UCSD-AML1 (cell line): ENCODE data around the gene CASQ2.
A peak's percentile ranks its signal among the peaks of the same experiment; 100 is the strongest.

Experiments used
- DNase-seq: peaks from one replicate; lab custom pipeline; 2025; ENCODE audit not compliant: unreplicated experiment; lab: John Stamatoyannopoulos, UW

CASQ2 gene

DNA sequence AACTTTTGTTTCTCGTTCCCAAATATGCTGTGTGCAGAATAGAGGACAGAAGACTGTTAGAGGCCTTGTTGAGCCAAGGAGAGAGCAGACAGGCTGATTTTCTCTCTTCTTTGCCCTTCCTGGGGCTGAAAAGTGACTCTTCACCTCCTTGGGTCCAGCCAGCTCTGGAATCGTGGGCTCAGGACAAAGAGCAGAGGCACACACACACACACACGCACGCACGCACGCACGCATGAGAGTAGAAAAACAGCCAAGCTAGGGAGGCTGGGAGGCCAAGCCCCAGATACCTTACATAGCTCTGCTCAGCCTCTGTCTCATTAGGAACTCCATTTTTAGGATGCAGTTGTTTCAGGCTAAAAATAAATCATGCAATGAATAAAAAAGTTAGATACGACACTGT is at the start of gene CASQ2:
Gene CASQ2 (minus strand): TSS at position 166 of the 400 bp plus-strand sequence. CDS start 173 bp downstream, outside the sequence.
- no peak for DNase-seq

DNA sequence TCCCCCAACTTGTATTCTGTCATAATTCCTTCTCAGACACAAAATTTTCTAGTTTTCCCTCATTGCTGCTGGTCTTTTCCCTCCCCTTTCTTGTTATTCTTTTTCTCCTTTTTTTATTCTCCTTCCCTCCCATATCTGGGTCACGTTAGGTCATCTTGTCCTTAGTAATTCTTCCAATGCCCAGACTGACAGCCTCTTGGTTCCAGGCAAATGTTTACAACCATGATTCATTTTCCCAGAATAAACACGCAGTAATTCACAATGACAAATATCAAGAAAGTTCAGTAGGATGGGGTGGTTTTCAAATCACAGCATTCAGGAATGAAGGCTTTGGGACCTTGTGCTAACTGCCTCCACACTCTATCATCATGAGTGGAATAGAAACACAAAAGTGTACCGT is 47.2 kb upstream of the CASQ2 start:
- no peak for DNase-seq

DNA sequence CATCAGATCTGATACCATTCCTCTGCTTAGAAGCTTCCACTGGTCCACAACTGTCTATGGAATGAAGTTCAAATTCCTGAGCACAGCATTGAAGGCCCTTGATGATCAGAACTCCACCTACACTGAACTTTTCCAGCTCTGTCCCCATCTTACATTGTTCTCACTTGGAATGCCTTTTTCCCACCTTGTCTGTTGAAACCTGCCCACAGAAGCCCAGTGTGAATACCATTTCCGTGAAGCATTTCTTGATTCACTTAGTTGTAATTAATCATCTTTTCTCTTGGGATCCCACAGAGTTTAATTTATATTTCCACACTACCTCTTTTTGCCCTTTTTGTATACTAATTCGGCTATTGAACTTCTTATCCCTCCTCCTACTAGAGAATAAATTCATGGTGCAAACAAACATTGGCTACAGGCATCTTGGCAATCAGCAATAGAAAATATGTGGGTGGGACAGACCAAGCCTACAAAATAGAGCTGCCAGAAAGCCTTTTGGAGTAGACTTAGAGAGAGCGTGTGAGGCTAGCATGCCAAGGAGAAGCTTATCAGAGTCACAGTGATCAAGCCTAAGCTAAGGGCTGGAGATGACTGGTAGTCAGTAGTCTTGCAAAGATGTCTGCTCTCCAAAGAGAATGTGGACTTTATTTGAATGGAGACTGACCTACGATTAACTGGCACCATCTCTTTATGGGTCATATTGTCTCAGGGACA is 46.3 kb upstream of the CASQ2 start:
- no peak for DNase-seq

DNA sequence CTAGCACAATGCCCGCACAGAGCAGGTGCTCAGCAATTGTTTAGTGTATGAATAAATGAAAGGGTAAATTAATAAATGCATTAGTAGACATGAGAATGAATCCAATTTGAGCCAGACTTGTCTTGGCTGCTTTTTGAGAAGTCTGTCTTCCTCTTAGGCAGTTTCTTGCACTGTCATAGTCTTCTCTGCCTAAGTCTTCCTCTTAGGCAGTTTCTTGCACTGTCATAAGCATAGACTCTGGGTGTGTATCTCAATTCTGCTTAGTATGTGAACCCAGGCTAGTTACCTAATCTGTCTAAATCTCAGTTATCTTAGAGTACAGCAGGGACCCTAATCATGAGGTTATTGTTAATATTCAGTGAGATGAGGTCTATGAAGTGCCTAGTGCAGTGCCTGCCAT is 45.2 kb upstream of the CASQ2 start:
- DNase-seq: no peak

DNA sequence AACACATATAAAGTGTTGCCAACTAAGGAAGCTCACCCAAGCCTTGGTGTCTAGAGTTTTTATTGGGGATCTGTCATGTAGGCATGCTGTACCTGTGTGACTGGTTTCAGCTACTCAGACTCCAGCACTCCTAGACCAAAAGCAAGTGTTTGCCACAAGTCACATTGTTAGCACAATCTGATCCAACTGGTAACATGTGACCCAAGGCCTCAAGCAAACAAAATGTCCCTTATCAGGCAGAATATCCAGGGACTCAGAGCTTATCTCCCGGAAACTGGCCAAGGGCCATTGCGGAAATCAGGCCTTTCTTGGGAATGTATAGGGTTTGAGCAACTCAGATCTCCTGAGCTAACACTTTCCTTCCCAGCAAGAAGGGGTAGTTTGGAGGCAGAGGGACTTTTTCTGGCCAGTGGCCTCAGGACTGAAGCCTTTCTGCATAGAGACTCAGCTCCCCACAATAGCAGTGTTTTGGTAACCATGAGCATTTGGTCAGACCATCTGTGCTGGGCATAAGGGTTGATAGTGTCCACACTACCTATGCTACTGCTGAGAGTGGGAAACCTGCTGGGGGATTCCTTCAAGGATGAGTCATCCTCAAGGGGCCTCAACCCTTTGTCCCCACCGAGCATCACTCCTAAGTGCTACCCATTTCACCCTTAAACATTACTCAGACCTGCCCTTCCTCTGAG is 42.8 kb upstream of the CASQ2 start:
- DNase-seq: no peak

DNA sequence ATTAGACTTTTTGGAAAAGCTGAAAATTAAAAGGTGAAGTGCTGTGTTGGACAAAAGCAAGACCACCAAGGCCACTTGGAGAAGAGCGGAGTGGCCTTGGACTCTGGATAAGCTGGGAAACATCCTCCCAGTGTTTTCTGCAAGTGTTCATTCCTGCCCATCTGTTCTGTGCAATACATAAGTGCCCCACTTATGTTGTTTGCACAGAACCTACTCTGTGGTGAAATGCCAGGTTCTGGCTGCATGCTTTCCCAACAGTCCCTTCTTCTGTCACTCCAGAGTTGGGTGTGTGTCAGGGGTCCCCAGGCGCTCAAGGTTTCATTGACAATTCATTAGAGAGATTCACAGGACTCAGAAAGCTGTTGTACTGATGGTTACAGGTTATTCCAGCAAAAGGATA is 42.1 kb upstream of the CASQ2 start:
- no peak for DNase-seq

DNA sequence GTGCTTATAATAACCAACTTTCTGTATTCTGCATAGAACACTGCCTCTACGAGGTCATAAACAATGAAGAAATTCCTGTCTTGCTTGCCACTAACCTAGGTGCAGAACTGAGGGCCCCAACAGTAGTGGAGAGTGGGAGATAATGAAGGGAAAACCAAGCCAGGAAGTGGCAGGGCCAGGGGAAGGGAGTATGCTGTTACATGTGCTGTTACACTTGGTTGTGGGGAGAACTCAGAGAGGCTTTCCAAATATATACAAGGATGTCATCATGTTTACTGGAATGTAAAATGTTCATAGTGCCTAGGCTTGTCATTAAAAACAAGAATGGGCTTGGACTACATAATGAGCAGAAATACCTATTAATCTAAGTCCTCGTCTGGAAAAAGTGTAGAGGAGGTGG is 41.3 kb upstream of the CASQ2 start:
- peak; percentile 42 for DNase-seq

DNA sequence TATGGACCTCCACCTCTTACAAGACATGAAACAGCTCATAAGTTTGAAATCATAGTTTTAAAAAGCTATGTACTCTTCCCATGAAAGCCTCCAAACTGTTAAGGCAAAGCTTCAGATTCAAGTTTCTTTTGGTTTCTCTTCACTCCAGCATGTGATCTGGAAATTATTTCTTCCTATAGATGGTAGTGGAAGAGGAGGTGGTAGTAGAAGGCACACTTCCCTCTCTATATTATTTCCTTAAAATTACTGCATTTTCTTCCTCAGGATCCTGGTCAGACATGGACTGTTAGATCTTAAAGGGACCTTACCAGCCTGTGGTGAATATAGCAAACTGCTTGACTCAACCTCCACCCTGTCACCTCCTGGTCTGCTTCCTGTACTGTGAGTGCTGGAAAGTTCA is 40.6 kb upstream of the CASQ2 start:
- DNase-seq: no peak

DNA sequence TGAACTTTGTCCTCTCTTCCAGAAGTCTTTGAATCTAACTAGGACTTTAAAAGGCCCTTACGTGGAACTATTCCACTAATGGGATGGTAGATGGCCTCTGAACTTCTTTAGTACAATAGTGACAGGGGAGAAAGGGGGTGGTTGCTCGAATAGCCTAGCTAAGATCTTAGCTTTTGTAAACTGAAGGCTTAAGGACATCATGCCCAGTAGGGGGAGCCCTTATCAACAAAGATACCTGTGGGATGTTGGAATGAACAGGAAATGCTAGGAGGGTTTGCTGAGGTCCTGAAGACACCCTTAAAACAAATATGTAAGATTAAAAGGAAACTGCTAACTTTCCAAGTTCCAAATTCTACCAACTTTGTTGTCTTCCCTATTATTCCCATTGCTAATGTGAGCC is 39.2 kb upstream of the CASQ2 start:
- DNase-seq: no peak

DNA sequence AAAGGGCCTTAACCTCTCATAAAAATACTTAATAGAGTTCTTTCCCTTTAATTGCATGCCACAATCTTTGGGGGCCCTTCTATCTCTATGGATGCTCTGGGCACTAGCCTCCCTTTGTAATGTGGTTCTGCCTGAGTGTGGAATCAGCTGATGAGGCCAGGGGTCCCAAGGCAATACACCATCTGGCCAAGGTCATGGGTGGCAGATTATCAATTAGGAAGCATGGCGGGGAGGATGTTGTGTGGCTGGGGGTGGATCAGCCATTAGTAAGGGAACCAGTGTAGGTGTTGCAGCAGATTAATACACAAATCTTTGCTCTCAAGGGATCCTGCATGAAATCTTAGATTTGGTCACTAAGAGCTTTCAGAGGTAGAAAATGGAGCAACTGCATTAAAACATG is 37.1 kb upstream of the CASQ2 start:
- DNase-seq: no peak

DNA sequence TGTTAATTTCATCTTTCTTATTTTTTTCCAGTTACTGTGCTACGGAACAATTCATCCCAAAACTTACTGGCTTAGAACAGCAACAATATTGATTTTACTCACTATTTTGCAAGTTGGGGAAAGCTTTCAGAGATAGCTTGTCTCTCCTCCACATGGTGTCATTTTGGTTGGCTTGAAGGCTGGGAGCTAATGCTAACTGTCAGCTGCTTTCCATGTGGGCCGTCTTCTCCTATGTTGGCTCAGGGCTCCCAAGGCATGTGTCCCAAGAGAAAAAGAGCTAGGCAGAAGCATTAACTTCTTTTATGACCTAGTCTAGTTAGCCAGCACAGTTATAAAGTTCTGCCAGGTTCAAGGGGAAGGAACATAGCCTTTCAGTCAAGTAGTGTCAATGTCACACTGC is 33.9 kb upstream of the CASQ2 start:
- no peak for DNase-seq

DNA sequence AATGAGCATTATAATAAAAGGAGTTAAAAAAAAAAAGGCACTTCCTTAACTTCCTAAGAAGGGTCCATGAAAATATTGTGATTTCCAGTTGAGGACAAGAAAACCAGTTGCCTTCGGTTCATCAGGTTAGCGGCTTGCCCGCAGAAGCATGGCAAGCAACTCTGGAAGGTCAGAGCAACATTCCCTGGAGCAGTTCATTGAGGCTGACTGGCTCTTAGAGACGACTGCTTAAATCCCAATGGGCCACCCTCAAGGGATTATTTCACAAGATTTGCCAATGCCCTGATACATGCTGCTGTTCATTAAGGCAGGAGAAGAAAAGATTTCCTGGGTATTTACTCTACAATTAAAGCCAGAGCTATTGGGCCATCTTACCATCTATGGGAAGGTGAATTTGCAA is 29.0 kb upstream of the CASQ2 start:
- DNase-seq: no peak

DNA sequence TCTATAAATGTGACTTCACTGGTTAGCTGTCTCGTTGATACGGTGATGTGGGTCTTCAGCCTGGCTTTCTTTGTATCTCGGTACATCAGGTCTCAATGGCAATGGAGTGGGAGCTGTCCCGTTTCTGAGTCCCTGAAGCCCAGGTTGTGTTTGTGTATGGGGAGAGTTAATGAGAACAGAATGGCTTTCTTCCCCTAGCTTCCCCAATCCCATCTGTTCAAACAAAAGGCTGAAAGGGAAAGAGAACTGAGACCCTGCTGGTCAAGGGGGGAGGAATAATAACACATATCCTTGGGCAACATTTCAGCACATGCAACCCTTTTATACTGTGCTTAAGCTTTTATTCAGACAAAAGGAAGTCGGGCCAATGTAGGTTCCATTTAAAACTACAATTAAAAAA is 28.4 kb upstream of the CASQ2 start:
- no peak for DNase-seq

DNA sequence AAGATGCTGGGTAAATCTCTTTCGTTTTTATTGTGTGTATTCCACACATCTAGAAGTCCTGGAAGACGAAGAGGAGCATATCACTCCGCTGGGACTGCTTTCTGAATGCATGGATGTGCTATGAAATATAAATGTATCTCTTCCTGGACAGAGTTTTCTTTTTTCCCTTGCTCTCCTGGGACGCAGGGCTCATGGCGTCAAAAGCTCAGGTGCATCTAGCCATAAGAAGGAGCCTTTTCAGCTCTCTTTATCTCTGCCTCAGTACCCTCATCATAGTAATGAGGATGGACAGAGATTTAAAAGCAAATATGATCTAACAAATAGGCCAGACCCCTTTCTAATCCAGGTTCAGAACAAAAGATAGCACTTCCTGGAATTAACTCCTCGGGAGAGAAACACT is 27.5 kb upstream of the CASQ2 start:
- DNase-seq: no peak

DNA sequence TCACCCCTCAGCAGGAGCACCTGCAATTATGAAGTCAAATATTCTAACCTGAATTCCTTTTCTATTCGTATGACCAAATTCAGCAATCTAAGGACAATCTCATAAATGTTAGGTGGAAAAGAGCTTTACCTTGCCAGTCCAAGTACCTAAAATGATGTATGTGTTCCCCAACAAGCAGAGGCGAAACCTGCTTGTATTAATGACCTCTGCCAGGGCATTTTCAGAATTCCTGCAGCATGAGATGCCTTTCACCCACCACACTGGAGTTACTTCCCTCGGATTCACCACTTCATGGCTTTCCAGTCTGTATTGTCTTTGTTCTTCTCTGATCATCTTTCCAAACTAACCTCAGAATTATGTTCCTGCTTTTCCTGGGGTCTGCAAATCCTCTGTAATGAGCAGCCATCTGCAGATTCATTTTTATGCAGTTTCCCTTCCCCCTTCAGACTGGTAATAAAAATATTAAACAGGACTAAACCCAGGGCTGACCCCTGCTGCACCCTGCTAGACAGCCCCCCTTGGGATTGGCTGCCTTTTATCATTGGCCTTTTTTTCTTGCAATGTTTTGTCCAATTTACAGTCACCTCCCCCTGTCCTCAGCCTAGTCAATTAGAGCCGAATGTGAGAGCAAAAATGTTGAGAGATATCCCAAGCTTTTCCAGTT is 26.6 kb upstream of the CASQ2 start:
- no peak for DNase-seq

DNA sequence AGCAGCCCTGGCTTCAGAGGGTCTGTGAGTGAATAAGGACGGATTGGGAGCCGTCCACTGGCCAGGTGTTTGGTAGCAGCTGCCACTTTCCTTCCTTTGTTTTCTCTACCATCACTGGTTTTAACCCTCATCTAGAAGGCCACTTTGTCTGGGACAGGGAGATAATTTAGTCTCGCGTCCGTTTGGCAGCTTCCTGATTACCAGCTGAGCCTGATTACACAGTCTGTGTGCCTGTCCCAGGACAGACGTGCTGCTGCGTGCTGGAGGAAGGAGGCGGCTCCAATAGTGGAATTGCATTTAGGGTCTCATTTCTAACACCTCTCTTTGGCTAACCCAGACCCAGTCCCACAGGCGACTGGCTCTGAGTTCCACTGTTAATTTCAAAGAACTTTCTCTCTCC is 24.6 kb upstream of the CASQ2 start:
- DNase-seq: no peak

DNA sequence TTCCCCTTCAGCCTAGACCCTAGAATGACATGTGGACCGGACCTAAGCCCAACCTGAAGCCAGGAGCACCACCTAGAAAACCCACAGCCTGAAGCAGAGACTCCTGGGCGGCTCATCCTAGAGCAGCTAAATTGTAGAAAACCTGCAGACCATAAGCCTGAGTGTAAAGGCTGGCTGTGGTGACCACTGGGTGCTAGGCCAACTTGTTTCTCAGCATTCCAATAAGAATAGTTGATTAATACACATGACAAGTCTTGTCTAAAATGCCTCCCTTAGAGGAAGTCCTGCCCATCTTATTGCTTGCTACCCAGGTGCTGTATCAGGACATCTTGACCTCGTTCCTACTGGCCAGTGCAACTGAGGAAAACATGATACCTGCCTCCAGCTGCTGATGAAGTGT is 23.3 kb upstream of the CASQ2 start:
- no peak for DNase-seq

DNA sequence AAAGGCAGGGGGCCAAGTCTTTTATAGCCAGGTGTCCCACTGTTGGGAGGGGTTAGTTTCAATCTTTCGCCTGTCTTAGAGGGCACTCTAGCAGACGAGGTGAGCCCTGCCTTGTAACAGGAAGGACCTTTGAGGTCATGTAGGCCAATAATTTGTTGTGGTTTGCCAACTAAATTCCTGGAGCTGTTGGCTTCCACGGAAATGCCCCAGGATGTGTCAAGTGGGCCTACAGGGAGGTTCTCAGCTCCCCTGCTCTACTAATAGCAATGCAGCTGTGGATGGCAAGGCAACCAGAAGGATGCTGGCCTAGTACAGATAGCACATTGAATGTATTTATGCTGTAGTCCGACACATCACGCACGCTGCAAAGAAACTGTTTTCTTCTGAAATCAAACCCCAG is 22.3 kb upstream of the CASQ2 start:
- peak; percentile 23 for DNase-seq

DNA sequence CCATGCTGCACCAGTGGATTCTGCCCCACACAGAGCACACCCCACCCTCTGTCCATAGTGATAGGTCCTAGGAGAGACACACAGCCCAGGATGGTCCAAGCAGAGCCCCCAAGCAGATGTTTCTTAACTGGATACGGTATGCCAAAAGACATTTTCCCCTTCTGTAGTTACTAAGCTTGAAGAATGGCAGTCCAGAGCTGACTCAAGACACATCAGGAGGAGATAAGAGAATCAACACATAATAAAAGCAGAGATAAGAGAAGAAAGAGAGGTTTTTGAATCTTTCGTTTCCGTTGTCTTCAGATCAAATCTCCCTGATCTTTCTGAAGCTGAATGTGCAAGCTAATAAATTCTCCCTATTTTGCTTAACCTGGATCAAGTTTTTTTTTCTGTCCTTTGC is 21.8 kb upstream of the CASQ2 start:
- DNase-seq: no peak

DNA sequence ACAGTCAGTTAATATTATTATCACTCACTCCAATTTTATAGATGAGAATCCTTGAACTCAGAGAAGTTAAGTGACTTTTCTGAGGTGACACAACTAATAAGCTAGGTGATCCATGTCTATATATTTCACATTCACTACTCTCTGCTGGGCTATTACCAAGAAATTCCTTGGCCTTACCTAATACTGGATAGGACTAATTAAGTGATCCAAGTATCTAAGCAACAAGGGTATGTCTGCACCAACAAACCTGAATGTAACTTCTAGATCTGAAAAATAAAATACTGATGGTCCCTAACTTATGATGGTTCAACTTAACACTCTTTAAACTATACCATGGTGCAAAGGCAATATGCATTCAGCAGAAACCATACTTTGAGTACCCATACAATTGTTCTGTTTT is 14.8 kb upstream of the CASQ2 start:
- DNase-seq: no peak

DNA sequence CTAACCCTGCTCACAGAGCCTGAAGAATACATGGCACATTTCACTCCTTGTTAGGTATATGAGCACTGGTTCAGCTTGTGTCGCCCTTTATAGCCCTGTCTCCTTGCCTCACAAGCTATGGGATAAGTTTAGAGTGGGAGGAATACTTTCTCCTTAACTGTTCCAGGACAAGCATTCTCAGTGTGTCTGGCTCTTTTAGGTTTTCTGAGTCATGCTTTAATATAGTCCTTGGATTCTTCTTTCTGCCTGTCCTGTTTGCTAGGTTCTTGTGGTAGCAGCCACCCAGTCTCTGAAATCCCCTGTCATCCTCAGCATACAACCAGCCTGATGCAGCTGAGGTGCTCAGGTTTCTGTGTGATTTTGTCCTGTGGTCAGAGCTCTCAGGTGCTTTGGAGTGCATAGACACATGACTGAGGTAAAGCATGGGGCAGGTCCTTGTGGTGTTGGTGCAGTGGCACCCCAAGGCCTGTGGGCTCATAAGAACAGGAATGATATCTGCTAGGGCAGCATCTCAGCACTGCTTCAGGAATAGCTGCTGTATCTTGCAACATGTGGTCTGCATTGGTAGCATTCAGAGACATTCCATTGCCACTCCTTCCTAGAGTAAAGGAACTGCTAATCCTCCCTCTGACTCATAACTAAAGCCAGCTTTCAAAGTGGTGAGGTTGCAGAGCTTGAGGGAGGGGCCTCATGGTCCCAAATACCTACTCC is 14.2 kb upstream of the CASQ2 start:
- DNase-seq: no peak

DNA sequence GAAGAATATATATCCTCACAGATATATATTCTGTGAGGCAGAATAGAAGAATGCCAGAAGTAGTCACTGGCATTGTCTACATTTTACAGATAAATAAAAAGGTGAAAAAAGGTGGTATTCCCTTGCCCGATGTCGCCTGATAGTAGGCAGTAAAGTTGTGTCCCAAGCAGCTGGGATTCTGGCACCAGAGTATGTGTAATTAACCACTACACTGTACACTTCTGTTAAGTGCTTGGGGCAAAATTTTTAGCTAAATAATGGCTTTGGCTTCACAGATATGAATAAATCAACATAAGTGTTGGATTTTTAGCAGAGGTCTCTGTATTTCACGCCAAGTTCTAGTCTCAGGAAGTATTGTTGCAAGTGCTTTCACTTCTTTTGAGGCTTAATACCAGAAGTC is 13.3 kb upstream of the CASQ2 start:
- no peak for DNase-seq
